Measurements from ENCODE around the gene ACADS. TPM values are rescaled to one million over a fixed set of nuclear protein-coding genes. Genes with fewer than 3 reads are reported as not detected.

Gene ACADS
- polyA plus RNA-seq, 1 donor from 2014 or later, result 3.6 TPM

DNA sequence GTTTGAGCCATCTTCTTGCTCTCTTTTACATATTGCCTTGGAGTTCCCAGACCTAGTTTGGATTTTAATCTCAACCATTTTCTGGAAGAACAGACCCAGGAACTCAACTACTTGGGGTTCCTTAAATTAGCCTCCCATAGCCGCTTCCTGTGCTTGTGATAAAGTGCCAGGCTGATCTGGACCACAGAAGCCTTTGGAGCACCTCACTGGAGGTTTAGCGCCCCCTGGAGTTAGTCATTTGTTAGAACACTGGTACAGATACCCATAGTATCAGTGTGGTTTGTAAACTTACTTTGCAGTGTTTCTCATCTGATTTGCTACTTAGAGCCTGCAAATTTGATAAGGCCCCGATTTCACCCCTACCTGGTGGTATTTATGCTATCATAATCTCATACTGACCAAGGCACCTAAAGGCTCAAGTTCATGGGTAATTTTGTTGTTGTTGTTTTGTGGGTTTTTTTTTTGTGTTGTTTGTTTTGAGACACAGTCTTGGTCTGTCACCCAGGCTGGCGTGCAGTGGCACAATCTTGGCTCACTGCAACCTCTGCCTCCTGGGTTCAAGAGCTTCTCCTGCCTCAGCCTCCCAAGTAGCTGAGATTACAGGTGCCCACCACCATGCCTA is 11.7 kb upstream of the ACADS start:
- Histone ChIP-seq H4K20me1 (ENCODE audit: insufficient read depth) (no peaks in the 10 kb centered on the region), H3K27me3 (ENCODE audit: insufficient read depth, low read depth, low read length) (no peaks in the 10 kb centered on the region), H3K4me2 (ENCODE audit: low read length) (no peak overlapping the region), H3K9ac (ENCODE audit: low read length) (no peak overlapping the region), H3K9me2 (ENCODE audit: insufficient read depth, low read length) (no peaks in the 10 kb centered on the region), H2AFZ (ENCODE audit: low read depth, low read length) (no peak overlapping the region), H3K4me3 (ENCODE audit: low read length) (no peak overlapping the region), H3K9me3 (ENCODE audit: low read length) (no peaks in the 10 kb centered on the region), H3K27ac (ENCODE audit: low read length) (no peak overlapping the region), H3K79me2 (replicated peaks; ENCODE audit: insufficient read depth, low read length) (peaks cover 25% of the 10 kb centered on the region), H3K36me3 (ENCODE audit: insufficient read depth, low read length) (peaks cover 5% of the 10 kb centered on the region), H3F3A (ENCODE audit: insufficient read depth, low read length, poor library complexity, severe bottlenecking) (peaks cover 3% of the 10 kb centered on the region)
- peak; percentile 76 for TF ChIP-seq RAD21 (conservative IDR thresholded peaks at IDR 0.05)
- TF ChIP-seq, protein P1, sequence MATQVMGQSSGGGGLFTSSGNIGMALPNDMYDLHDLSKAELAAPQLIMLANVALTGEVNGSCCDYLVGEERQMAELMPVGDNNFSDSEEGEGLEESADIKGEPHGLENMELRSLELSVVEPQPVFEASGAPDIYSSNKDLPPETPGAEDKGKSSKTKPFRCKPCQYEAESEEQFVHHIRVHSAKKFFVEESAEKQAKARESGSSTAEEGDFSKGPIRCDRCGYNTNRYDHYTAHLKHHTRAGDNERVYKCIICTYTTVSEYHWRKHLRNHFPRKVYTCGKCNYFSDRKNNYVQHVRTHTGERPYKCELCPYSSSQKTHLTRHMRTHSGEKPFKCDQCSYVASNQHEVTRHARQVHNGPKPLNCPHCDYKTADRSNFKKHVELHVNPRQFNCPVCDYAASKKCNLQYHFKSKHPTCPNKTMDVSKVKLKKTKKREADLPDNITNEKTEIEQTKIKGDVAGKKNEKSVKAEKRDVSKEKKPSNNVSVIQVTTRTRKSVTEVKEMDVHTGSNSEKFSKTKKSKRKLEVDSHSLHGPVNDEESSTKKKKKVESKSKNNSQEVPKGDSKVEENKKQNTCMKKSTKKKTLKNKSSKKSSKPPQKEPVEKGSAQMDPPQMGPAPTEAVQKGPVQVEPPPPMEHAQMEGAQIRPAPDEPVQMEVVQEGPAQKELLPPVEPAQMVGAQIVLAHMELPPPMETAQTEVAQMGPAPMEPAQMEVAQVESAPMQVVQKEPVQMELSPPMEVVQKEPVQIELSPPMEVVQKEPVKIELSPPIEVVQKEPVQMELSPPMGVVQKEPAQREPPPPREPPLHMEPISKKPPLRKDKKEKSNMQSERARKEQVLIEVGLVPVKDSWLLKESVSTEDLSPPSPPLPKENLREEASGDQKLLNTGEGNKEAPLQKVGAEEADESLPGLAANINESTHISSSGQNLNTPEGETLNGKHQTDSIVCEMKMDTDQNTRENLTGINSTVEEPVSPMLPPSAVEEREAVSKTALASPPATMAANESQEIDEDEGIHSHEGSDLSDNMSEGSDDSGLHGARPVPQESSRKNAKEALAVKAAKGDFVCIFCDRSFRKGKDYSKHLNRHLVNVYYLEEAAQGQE (IDR thresholded peaks at IDR 0.05; ENCODE audit: borderline replicate concordance), result no peak
- TF ChIP-seq MXI1 (conservative IDR thresholded peaks at IDR 0.05; ENCODE audit: poor library complexity, severe bottlenecking), result no peak
- no peak for TF ChIP-seq POLR2AphosphoS5 (IDR thresholded peaks at IDR 0.05)
- peak; percentile 87 for TF ChIP-seq SMC3 (conservative IDR thresholded peaks at IDR 0.05; ENCODE audit: poor library complexity)
- no peak for TF ChIP-seq TAF1 (IDR thresholded peaks at IDR 0.05; ENCODE audit: low read depth)
- TF ChIP-seq, protein P2, sequence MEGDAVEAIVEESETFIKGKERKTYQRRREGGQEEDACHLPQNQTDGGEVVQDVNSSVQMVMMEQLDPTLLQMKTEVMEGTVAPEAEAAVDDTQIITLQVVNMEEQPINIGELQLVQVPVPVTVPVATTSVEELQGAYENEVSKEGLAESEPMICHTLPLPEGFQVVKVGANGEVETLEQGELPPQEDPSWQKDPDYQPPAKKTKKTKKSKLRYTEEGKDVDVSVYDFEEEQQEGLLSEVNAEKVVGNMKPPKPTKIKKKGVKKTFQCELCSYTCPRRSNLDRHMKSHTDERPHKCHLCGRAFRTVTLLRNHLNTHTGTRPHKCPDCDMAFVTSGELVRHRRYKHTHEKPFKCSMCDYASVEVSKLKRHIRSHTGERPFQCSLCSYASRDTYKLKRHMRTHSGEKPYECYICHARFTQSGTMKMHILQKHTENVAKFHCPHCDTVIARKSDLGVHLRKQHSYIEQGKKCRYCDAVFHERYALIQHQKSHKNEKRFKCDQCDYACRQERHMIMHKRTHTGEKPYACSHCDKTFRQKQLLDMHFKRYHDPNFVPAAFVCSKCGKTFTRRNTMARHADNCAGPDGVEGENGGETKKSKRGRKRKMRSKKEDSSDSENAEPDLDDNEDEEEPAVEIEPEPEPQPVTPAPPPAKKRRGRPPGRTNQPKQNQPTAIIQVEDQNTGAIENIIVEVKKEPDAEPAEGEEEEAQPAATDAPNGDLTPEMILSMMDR (IDR thresholded peaks at IDR 0.05; ENCODE audit: poor library complexity, severe bottlenecking), result peak; percentile 83

DNA sequence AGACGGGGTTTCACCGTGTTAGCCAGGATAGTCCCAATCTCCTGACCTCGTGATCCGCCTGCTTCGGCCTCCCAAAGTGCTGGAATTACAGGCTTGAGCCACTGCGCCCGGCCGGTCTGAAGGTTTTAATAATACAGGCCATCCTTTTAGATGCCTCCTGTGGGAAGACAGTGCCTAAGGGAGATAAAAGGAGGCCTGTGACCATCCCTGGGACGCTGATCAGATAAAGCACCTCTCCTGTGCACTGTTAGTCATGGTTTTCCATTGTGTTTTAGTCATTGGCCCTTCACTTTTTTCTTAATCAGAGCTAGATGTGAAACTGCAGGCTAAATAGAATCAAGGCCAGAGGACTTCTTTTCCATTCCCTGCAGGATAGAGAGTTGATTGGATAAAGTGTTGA is 7.6 kb upstream of the ACADS start:
- no peaks in the 10 kb centered on the region for H4K20me1 ChIP-seq (ENCODE audit: insufficient read depth)

More for the DNA sequence above, 7.6 kb upstream of the ACADS start:
- Histone ChIP-seq H3K9me3 (ENCODE audit: low read length) (no peaks in the 10 kb centered on the region), H2AFZ (ENCODE audit: low read depth, low read length) (no peak overlapping the region), H3K9me2 (ENCODE audit: insufficient read depth, low read length) (no peaks in the 10 kb centered on the region), H3F3A (ENCODE audit: insufficient read depth, low read length, poor library complexity, severe bottlenecking) (peaks cover 3% of the 10 kb centered on the region), H3K27ac (ENCODE audit: low read length) (no peak overlapping the region), H3K4me3 (ENCODE audit: low read length) (no peak overlapping the region), H3K36me3 (ENCODE audit: insufficient read depth, low read length) (peaks cover 5% of the 10 kb centered on the region), H3K27me3 (ENCODE audit: insufficient read depth, low read depth, low read length) (no peaks in the 10 kb centered on the region), H3K9ac (ENCODE audit: low read length) (no peak overlapping the region), H3K79me2 (replicated peaks; ENCODE audit: insufficient read depth, low read length) (no peaks in the 10 kb centered on the region), H3K4me2 (ENCODE audit: low read length) (no peak overlapping the region)
- TF ChIP-seq TAF1 (IDR thresholded peaks at IDR 0.05; ENCODE audit: low read depth) (no peak), RAD21 (conservative IDR thresholded peaks at IDR 0.05) (no peak)
- TF ChIP-seq, protein P1 (IDR thresholded peaks at IDR 0.05; ENCODE audit: borderline replicate concordance), result no peak

Data from neural cell (in vitro differentiated cells).